ENCODE measurements around the gene SRGAP3. TPM values are rescaled to one million over a fixed set of nuclear protein-coding genes. Genes with fewer than 3 reads are reported as not detected.

The SRGAP3 gene
- total RNA-seq, 1 experiment from 2014 or later, result 17.9 TPM

DNA sequence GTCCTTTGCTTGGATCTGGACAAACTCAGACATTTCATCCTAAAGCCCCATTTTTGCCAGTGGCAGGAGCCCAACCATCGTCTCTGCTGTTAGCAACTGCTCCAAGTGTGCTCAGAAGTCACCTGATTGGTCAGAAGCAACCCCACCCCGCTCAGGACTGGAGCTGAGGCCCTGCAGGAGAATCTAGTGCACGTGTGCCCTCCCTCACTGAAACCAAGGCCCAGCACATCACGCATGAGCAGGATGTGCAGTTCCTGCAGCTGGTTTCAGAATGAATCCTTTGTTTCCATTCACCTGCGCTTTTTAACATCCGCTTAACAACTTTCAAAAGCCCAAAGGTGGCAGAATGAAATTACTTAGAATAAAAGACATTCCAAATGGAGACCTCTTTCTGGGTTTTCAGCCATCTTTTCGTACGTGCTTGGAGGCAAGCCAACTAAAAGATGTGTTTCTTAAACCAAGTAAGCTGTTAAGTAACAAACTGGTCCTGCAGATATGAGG, 81.2 kb downstream of the SRGAP3 start:
- ChIA-PET CTCF (interaction anchor here (1.3 to 1.4 kb wide), 2 partner anchors 34 to 180 kb away, joined by 3 to 4 read pairs; no protein-coding TSS in a partner anchor), POLR2A (no interaction called here)
- peak; percentile 44 for DNase-seq (ENCODE audit: low spot score)
- Mint-ChIP-seq H3K27me3 (ENCODE audit: low read depth) (no peaks in the 10 kb centered on the region), H3K9me3 (no peaks in the 10 kb centered on the region), H3K27ac (no peak overlapping the region), H3K4me3 (no peak overlapping the region), H3K36me3 (no peaks in the 10 kb centered on the region), H3K4me1 (no peaks in the 10 kb centered on the region; the same call in 1 of the 2 replicates)
- TF ChIP-seq, protein P1, sequence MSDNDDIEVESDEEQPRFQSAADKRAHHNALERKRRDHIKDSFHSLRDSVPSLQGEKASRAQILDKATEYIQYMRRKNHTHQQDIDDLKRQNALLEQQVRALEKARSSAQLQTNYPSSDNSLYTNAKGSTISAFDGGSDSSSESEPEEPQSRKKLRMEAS (CRISPR knock-in tag; IDR thresholded peaks at IDR 0.05), result 0 out of 2 replicates have a peak, but pooled peaks have one; percentile 26
- no peak for TF ChIP-seq GABPB1 (CRISPR knock-in tag; IDR thresholded peaks at IDR 0.05)
- no peak for TF ChIP-seq TP53 (CRISPR knock-in tag; IDR thresholded peaks at IDR 0.05)
- no peak for TF ChIP-seq ZNF121 (CRISPR knock-in tag; IDR thresholded peaks at IDR 0.05)
- TF ChIP-seq FOXJ3 (CRISPR knock-in tag; IDR thresholded peaks at IDR 0.05; ENCODE audit: borderline replicate concordance), result no peak
- no peak for TF ChIP-seq ZNF416 (CRISPR knock-in tag; IDR thresholded peaks at IDR 0.05)
- TF ChIP-seq, protein P2, sequence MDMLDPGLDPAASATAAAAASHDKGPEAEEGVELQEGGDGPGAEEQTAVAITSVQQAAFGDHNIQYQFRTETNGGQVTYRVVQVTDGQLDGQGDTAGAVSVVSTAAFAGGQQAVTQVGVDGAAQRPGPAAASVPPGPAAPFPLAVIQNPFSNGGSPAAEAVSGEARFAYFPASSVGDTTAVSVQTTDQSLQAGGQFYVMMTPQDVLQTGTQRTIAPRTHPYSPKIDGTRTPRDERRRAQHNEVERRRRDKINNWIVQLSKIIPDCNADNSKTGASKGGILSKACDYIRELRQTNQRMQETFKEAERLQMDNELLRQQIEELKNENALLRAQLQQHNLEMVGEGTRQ (CRISPR knock-in tag; IDR thresholded peaks at IDR 0.05), result peak; percentile 24; the same call in 1 of the 2 replicates
- peak; percentile 89 for ATAC-seq

DNA sequence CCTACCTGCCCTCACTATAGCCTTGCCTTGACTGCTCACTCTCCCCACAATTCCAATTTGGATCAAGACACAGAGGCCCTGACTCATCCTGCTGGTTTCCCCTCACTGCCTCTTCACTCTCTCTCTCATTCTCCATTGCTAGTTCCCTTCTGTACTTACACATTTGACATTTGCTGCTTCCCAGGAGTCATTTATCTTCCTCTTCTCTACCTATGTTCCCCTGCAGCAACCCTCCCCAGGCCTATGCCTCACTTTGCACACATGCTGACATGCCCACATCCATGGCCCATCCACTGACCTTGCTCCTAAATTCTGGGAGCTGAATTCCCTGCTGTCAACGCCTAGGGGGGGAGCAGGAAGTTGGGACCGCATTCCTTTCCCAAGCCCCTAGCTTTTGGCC, 82.2 kb downstream of the SRGAP3 start:
- no peak overlapping the region for H3K4me3 Mint-ChIP-seq
- H3K27ac Mint-ChIP-seq, result no peak overlapping the region
- CTCF ChIA-PET, result interaction anchor here (1.3 kb wide), 1 partner anchor 179 kb away, joined by 3 read pairs; no protein-coding TSS in a partner anchor
- POLR2A ChIA-PET, result no interaction called here
- DNase-seq (ENCODE audit: low spot score), result no peak
- no peaks in the 10 kb centered on the region for H3K27me3 Mint-ChIP-seq (ENCODE audit: low read depth)
- H3K9me3 Mint-ChIP-seq, result no peaks in the 10 kb centered on the region
- ATAC-seq, result no peak
- H3K36me3 Mint-ChIP-seq, result no peaks in the 10 kb centered on the region
- H3K4me1 Mint-ChIP-seq, result no peaks in the 10 kb centered on the region; the same call in 1 of the 2 replicates
- TF ChIP-seq, protein P3, sequence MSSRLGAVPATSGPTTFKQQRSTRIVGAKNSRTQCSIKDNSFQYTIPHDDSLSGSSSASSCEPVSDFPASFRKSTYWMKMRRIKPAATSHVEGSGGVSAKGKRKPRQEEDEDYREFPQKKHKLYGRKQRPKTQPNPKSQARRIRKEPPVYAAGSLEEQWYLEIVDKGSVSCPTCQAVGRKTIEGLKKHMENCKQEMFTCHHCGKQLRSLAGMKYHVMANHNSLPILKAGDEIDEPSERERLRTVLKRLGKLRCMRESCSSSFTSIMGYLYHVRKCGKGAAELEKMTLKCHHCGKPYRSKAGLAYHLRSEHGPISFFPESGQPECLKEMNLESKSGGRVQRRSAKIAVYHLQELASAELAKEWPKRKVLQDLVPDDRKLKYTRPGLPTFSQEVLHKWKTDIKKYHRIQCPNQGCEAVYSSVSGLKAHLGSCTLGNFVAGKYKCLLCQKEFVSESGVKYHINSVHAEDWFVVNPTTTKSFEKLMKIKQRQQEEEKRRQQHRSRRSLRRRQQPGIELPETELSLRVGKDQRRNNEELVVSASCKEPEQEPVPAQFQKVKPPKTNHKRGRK (CRISPR knock-in tag; IDR thresholded peaks at IDR 0.05; ENCODE audit: borderline replicate concordance), result no peak
- TF ChIP-seq ATF1 (CRISPR knock-in tag; IDR thresholded peaks at IDR 0.05) (no peak), ZNF138 (CRISPR knock-in tag; conservative IDR thresholded peaks at IDR 0.05) (no peak), OVOL2 (CRISPR knock-in tag; IDR thresholded peaks at IDR 0.05; ENCODE audit: borderline replicate concordance) (no peak), SOX15 (CRISPR knock-in tag; IDR thresholded peaks at IDR 0.05) (no peak), SMAD4 (CRISPR knock-in tag; IDR thresholded peaks at IDR 0.05) (no peak), ZNF219 (CRISPR knock-in tag; IDR thresholded peaks at IDR 0.05; ENCODE audit: borderline replicate concordance) (no peak), MXD4 (CRISPR knock-in tag; IDR thresholded peaks at IDR 0.05; ENCODE audit: borderline replicate concordance) (no peak), GRHL2 (CRISPR knock-in tag; IDR thresholded peaks at IDR 0.05; ENCODE audit: insufficient replicate concordance, severe bottlenecking) (no peak), GTF2I (CRISPR knock-in tag; conservative IDR thresholded peaks at IDR 0.05) (no peak)
- TF ChIP-seq, protein P4, sequence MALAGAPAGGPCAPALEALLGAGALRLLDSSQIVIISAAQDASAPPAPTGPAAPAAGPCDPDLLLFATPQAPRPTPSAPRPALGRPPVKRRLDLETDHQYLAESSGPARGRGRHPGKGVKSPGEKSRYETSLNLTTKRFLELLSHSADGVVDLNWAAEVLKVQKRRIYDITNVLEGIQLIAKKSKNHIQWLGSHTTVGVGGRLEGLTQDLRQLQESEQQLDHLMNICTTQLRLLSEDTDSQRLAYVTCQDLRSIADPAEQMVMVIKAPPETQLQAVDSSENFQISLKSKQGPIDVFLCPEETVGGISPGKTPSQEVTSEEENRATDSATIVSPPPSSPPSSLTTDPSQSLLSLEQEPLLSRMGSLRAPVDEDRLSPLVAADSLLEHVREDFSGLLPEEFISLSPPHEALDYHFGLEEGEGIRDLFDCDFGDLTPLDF (CRISPR knock-in tag; IDR thresholded peaks at IDR 0.05), result no peak
- TF ChIP-seq, protein P5, sequence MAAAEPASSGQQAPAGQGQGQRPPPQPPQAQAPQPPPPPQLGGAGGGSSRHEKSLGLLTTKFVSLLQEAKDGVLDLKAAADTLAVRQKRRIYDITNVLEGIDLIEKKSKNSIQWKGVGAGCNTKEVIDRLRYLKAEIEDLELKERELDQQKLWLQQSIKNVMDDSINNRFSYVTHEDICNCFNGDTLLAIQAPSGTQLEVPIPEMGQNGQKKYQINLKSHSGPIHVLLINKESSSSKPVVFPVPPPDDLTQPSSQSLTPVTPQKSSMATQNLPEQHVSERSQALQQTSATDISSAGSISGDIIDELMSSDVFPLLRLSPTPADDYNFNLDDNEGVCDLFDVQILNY (CRISPR knock-in tag; IDR thresholded peaks at IDR 0.05), result no peak
- TF ChIP-seq, protein P6, sequence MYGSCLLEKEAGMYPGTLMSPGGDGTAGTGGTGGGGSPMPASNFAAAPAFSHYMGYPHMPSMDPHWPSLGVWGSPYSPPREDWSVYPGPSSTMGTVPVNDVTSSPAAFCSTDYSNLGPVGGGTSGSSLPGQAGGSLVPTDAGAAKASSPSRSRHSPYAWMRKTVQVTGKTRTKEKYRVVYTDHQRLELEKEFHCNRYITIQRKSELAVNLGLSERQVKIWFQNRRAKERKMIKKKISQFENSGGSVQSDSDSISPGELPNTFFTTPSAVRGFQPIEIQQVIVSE (CRISPR knock-in tag; IDR thresholded peaks at IDR 0.05; ENCODE audit: borderline replicate concordance), result no peak
- TF ChIP-seq, protein P7, sequence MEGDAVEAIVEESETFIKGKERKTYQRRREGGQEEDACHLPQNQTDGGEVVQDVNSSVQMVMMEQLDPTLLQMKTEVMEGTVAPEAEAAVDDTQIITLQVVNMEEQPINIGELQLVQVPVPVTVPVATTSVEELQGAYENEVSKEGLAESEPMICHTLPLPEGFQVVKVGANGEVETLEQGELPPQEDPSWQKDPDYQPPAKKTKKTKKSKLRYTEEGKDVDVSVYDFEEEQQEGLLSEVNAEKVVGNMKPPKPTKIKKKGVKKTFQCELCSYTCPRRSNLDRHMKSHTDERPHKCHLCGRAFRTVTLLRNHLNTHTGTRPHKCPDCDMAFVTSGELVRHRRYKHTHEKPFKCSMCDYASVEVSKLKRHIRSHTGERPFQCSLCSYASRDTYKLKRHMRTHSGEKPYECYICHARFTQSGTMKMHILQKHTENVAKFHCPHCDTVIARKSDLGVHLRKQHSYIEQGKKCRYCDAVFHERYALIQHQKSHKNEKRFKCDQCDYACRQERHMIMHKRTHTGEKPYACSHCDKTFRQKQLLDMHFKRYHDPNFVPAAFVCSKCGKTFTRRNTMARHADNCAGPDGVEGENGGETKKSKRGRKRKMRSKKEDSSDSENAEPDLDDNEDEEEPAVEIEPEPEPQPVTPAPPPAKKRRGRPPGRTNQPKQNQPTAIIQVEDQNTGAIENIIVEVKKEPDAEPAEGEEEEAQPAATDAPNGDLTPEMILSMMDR (IDR thresholded peaks at IDR 0.05), result no peak
- TF ChIP-seq, protein P8, sequence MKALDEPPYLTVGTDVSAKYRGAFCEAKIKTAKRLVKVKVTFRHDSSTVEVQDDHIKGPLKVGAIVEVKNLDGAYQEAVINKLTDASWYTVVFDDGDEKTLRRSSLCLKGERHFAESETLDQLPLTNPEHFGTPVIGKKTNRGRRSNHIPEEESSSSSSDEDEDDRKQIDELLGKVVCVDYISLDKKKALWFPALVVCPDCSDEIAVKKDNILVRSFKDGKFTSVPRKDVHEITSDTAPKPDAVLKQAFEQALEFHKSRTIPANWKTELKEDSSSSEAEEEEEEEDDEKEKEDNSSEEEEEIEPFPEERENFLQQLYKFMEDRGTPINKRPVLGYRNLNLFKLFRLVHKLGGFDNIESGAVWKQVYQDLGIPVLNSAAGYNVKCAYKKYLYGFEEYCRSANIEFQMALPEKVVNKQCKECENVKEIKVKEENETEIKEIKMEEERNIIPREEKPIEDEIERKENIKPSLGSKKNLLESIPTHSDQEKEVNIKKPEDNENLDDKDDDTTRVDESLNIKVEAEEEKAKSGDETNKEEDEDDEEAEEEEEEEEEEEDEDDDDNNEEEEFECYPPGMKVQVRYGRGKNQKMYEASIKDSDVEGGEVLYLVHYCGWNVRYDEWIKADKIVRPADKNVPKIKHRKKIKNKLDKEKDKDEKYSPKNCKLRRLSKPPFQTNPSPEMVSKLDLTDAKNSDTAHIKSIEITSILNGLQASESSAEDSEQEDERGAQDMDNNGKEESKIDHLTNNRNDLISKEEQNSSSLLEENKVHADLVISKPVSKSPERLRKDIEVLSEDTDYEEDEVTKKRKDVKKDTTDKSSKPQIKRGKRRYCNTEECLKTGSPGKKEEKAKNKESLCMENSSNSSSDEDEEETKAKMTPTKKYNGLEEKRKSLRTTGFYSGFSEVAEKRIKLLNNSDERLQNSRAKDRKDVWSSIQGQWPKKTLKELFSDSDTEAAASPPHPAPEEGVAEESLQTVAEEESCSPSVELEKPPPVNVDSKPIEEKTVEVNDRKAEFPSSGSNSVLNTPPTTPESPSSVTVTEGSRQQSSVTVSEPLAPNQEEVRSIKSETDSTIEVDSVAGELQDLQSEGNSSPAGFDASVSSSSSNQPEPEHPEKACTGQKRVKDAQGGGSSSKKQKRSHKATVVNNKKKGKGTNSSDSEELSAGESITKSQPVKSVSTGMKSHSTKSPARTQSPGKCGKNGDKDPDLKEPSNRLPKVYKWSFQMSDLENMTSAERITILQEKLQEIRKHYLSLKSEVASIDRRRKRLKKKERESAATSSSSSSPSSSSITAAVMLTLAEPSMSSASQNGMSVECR (CRISPR knock-in tag; IDR thresholded peaks at IDR 0.05; ENCODE audit: borderline replicate concordance), result no peak
- TF ChIP-seq, protein P9, sequence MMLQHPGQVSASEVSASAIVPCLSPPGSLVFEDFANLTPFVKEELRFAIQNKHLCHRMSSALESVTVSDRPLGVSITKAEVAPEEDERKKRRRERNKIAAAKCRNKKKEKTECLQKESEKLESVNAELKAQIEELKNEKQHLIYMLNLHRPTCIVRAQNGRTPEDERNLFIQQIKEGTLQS (CRISPR knock-in tag; conservative IDR thresholded peaks at IDR 0.05), result no peak

Measured in WTC11 (cell line).